ENCODE results near the gene PSTPIP2.
A peak's percentile ranks its signal among the peaks of the same experiment; 100 is the strongest.
"Not testable (repeated sequence)": the region's sequence is repeated elsewhere in the genome, so short reads cannot be mapped to it uniquely, and the experiment has no call there.

PSTPIP2 gene

GRCh38 chr18:46098616-46098933, 26.5 kb upstream of the PSTPIP2 start:
- no peak for TF ChIP-seq CTCF (conservative IDR thresholded peaks at IDR 0.05; ENCODE audit: low read length)
- H3K4me3 ChIP-seq (ENCODE audit: low read length), result peak overlapping the region; percentile 95
- no peak for DNase-seq (ENCODE audit: low read depth)

- H3K4me3 ChIP-seq (ENCODE audit: low read length), result peak within 1 kb of the TSS; percentile 95
- peak; percentile 78 for DNase-seq (ENCODE audit: low read depth)
- TF ChIP-seq CTCF (conservative IDR thresholded peaks at IDR 0.05; ENCODE audit: low read length), result no peak; the same call in 1 of the 2 replicates
Measured at GRCh38 chr18:46097801-46098615, 25.9 kb upstream of the PSTPIP2 start, which contains the start of gene ATP5F1A. Gene ATP5F1A (minus strand): TSS chr18:46098296. CDS start chr18:46098231, 65 bp downstream.

- H3K4me3 ChIP-seq (ENCODE audit: low read length), result peak overlapping the region; percentile 95
- TF ChIP-seq CTCF (conservative IDR thresholded peaks at IDR 0.05; ENCODE audit: low read length), result no peak
- no peak for DNase-seq (ENCODE audit: low read depth)
Measured at GRCh38 chr18:46097431-46097800, 25.4 kb upstream of the PSTPIP2 start.

GRCh38 chr18:46096651-46097300, 24.7 kb upstream of the PSTPIP2 start:
- no peak for TF ChIP-seq CTCF (conservative IDR thresholded peaks at IDR 0.05; ENCODE audit: low read length)
- H3K4me3 ChIP-seq (ENCODE audit: low read length), result peak overlapping the region; percentile 95
- no peak for DNase-seq (ENCODE audit: low read depth)

- no peak overlapping the region for H3K4me3 ChIP-seq (ENCODE audit: low read length)
- no peak for TF ChIP-seq CTCF (conservative IDR thresholded peaks at IDR 0.05; ENCODE audit: low read length)
- DNase-seq (ENCODE audit: low read depth), result no peak
Measured at GRCh38 chr18:46095532-46095931, 23.5 kb upstream of the PSTPIP2 start.

- not testable (repeated sequence) for DNase-seq (ENCODE audit: low read depth); H3K4me3 ChIP-seq (ENCODE audit: low read length)
Measured at GRCh38 chr18:46088501-46088900, 16.4 kb upstream of the PSTPIP2 start.

- TF ChIP-seq CTCF (conservative IDR thresholded peaks at IDR 0.05; ENCODE audit: low read length), result no peak
- no peak for DNase-seq (ENCODE audit: low read depth)
- no peak overlapping the region for H3K4me3 ChIP-seq (ENCODE audit: low read length)
Measured at GRCh38 chr18:46084431-46084830, 12.4 kb upstream of the PSTPIP2 start.

All from AG10803 (cell line).